Measurements from ENCODE around the gene ATP6V1G3. TPM values are rescaled to one million over a fixed set of nuclear protein-coding genes. Genes with fewer than 3 reads are reported as not detected.

ATP6V1G3 gene
- total RNA-seq, 4 donors from 2014 or later = not detected

DNA sequence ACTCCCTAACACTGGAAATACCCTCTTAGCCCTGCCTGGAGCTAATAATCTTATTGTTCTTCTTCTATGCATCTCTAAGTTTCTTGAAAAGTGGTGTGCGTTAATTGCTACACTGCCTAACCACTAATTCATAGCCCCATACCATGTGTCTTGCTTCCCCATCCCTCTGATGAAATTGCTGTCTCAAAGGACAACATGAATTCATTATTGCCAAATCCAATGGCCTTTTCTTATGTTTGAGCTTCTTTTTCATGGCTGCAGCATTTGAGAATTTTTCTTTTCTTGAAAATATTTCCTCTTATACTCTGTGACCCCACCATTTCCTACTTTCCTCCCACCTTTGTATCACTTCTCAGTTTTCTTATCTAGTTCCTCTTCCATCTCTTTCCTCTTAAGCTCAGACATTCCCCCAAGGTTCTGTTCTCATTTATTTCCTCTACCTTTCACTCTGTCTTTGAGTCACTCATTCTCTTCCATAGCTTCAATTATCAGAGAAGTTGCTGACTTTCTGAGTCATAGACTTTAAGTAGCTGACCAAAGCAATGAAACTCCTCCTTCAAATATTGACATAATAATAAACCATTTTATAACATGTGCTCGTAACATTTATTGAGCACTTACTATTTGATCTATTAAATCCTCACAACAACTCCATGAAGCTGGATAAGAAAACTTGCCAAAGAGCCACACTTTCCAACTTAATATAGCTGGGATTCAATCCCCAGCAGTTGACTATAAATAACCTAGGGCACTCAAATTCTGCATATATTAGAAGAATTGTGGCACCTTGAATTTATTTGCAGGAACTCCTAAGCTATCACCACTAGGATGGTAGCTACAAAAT lies 35.5 kb upstream of the ATP6V1G3 start:
- no peak overlapping the region for H3K27ac ChIP-seq
- H3K4me1 ChIP-seq = no peaks in the 10 kb centered on the region
- no peaks in the 10 kb centered on the region for H3K27me3 ChIP-seq
- no peak for ATAC-seq
- no peaks in the 10 kb centered on the region for H3K36me3 ChIP-seq
- H3K9me3 ChIP-seq = peaks cover 0 to 9% (median 0%) of the 10 kb centered on the region in 3 donors
- TF ChIP-seq POLR2A (IDR thresholded peaks at IDR 0.05) (no peak), POLR2AphosphoS5 (IDR thresholded peaks at IDR 0.05) (no peak), EP300 (IDR thresholded peaks at IDR 0.05) (no peak)
- TF ChIP-seq, protein P1, sequence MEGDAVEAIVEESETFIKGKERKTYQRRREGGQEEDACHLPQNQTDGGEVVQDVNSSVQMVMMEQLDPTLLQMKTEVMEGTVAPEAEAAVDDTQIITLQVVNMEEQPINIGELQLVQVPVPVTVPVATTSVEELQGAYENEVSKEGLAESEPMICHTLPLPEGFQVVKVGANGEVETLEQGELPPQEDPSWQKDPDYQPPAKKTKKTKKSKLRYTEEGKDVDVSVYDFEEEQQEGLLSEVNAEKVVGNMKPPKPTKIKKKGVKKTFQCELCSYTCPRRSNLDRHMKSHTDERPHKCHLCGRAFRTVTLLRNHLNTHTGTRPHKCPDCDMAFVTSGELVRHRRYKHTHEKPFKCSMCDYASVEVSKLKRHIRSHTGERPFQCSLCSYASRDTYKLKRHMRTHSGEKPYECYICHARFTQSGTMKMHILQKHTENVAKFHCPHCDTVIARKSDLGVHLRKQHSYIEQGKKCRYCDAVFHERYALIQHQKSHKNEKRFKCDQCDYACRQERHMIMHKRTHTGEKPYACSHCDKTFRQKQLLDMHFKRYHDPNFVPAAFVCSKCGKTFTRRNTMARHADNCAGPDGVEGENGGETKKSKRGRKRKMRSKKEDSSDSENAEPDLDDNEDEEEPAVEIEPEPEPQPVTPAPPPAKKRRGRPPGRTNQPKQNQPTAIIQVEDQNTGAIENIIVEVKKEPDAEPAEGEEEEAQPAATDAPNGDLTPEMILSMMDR (IDR thresholded peaks at IDR 0.05) = no peak
- H3K4me3 ChIP-seq = no peak overlapping the region
- 90 to 97% methylated on average over 2 of the region's 2 CpGs for WGBS, 2 donors (ENCODE audit: low coverage in 1 of 2)

DNA sequence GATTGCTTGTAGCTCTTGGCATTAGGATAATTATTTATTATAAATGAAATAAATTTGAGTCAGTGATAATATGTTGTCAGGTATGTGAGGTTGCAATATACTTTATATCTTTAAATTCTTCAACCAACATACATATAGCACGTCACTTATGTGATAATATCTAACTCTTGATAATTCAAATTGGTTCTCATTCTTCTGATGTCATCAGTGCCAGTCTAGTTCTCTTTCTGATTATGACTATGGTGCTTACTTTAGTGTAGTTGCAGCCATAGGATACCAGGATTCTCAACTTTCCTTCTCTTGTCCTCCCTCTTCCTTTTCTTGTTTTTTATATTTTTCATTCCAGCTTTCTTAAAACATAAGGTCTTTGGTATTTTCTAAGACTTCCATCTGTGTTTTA lies 34.8 kb upstream of the ATP6V1G3 start:
- Histone ChIP-seq H3K27ac (no peak overlapping the region), H3K36me3 (no peaks in the 10 kb centered on the region), H3K4me3 (no peak overlapping the region), H3K4me1 (no peaks in the 10 kb centered on the region), H3K9me3 (peaks cover 0 to 1% (median 0%) of the 10 kb centered on the region in 3 donors), H3K27me3 (no peaks in the 10 kb centered on the region)
- whole genome bisulfite sequencing, 2 donors (ENCODE audit: low coverage in 1 of 2) = 80 to 82% methylated on average over 1 of the region's 1 CpG
- ATAC-seq = no peak
- TF ChIP-seq, protein P1 (IDR thresholded peaks at IDR 0.05) = no peak
- TF ChIP-seq POLR2AphosphoS5 (IDR thresholded peaks at IDR 0.05) = no peak
- no peak for TF ChIP-seq POLR2A (IDR thresholded peaks at IDR 0.05)
- no peak for TF ChIP-seq EP300 (IDR thresholded peaks at IDR 0.05)

DNA sequence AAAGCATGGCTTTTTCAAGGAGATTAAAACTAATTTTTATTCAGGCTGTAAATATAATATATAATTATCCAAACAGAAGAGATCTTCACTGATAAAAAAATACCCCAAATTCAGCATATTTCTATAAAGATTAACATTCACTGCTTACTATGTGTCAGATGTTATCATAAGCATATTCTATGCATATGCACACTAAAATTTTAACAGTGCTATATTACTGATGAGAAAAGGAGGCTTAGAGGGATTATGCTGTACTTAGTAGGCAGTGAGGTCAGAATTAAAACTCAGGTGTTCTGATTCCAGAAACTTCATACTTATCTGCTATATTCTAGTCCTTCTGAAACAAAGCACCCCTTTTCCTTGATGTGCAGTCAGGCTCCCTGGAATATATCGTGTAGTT lies 33.8 kb upstream of the ATP6V1G3 start:
- TF ChIP-seq EP300 (IDR thresholded peaks at IDR 0.05) (no peak), POLR2AphosphoS5 (IDR thresholded peaks at IDR 0.05) (no peak), POLR2A (IDR thresholded peaks at IDR 0.05) (no peak)
- TF ChIP-seq, protein P1 (IDR thresholded peaks at IDR 0.05) = no peak

DNA sequence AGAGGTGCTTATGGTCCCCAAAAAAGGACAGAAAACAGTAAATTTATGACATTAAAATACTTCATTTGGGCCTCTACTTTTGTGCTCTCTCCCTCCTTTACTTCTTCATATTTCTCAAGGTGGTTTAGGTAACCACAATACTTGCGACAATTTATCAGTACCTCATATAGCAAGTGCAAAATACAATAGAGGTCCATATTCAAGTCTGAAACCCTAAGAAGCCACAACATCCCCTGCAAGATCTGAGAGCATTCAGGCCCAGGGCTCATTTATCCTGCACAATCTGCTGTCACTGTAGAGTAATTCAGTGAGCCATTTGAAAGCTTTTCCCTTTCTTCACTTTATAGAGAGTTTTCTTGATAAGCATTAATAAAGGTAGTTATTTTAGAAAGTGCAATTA lies 24.2 kb upstream of the ATP6V1G3 start:
- no peaks in the 10 kb centered on the region for H3K9me3 ChIP-seq
- ATAC-seq = no peak
- TF ChIP-seq EP300 (IDR thresholded peaks at IDR 0.05) (no peak), POLR2AphosphoS5 (IDR thresholded peaks at IDR 0.05) (no peak), POLR2A (IDR thresholded peaks at IDR 0.05) (no peak)
- TF ChIP-seq, protein P1 (IDR thresholded peaks at IDR 0.05) = no peak
- H3K27ac ChIP-seq = no peak overlapping the region
- H3K4me1 ChIP-seq = no peaks in the 10 kb centered on the region
- no peak overlapping the region for H3K4me3 ChIP-seq
- H3K27me3 ChIP-seq = no peaks in the 10 kb centered on the region
- no peaks in the 10 kb centered on the region for H3K36me3 ChIP-seq
- WGBS, 2 donors (ENCODE audit: low coverage in 1 of 2) = 100% methylated on average over 1 of the region's 1 CpG

More for the DNA sequence above, 33.8 kb upstream of the ATP6V1G3 start:
- no peaks in the 10 kb centered on the region for H3K36me3 ChIP-seq
- no peaks in the 10 kb centered on the region for H3K27me3 ChIP-seq
- H3K4me1 ChIP-seq = no peaks in the 10 kb centered on the region
- H3K4me3 ChIP-seq = no peak overlapping the region
- H3K9me3 ChIP-seq = no peaks in the 10 kb centered on the region
- no peak overlapping the region for H3K27ac ChIP-seq
- WGBS, 2 donors (ENCODE audit: low coverage in 1 of 2) = 67 to 100% methylated on average over 1 of the region's 1 CpG
- ATAC-seq = no peak

DNA sequence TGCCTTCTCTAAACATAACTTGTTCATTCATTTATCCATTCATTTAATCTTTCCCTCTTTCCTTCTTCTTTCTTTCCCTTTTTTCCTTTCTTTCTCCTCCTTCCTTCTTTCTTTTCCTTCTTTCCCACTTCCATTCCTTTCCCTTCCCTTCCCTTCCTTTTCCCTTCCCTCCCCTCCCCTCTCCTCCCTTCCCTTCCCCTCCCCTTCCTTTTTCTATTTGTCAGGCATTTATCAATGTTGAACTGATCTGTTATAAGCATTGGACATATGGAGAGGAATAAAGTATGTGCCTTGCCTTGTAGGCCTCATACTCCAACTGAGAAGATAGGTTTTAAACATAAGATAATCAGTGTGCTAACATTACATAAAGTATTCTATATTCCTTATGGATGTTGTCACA lies 23.7 kb upstream of the ATP6V1G3 start:
- no peaks in the 10 kb centered on the region for H3K36me3 ChIP-seq
- no peak for ATAC-seq
- H3K4me1 ChIP-seq = no peaks in the 10 kb centered on the region
- TF ChIP-seq EP300 (IDR thresholded peaks at IDR 0.05) = no peak
- no peak for TF ChIP-seq POLR2AphosphoS5 (IDR thresholded peaks at IDR 0.05)
- no peak for TF ChIP-seq POLR2A (IDR thresholded peaks at IDR 0.05)
- TF ChIP-seq, protein P1 (IDR thresholded peaks at IDR 0.05) = no peak
- H3K27me3 ChIP-seq = no peaks in the 10 kb centered on the region
- H3K9me3 ChIP-seq = no peaks in the 10 kb centered on the region
- H3K27ac ChIP-seq = no peak overlapping the region
- H3K4me3 ChIP-seq = no peak overlapping the region

Data from gastroesophageal sphincter (tissue), 4 donors.